Liver (tissue), 9 donors: Measurements from ENCODE around the gene GPR183. TPM values are rescaled to one million over a fixed set of nuclear protein-coding genes. Genes with fewer than 3 reads are reported as not detected.

Experiments used
- DNase-seq: peaks from one replicate; pipeline ENCODE4 v3.0.0-alpha.2; 2017; ENCODE audit warnings: low spot score
- H3K27ac ChIP-seq, 2 donors: one replicate each; pipeline ENCODE4 v1.7.0; 2013; ENCODE audit warnings: inconsistent platforms in 2 of 2, low read length in 2 of 2, control low read depth in 1 of 2, low read depth in 1 of 2, mild to moderate bottlenecking in 1 of 2
- H3K27me3 ChIP-seq, 4 donors: one replicate each; pipeline versions ENCODE4 v1.6.1 to v1.7.0; 2013; ENCODE audit warnings: low read length in 3 of 4, inconsistent platforms in 1 of 4, mild to moderate bottlenecking in 1 of 4, moderate library complexity in 1 of 4; ENCODE audit not compliant: control insufficient read depth in 4 of 4, insufficient read depth in 4 of 4
- H3K36me3 ChIP-seq, 4 donors: one replicate each; pipeline versions ENCODE4 v1.6.1 to v1.7.0; 2013; ENCODE audit warnings: low read length in 3 of 4, mild to moderate bottlenecking in 3 of 4, low read depth in 1 of 4, moderate library complexity in 1 of 4; ENCODE audit not compliant: control insufficient read depth in 4 of 4, insufficient read depth in 3 of 4
- H3K4me1 ChIP-seq, 4 donors: one replicate each; pipeline versions ENCODE4 v1.6.1 to v1.7.0; 2013; ENCODE audit warnings: low read length in 3 of 4, mild to moderate bottlenecking in 3 of 4, moderate library complexity in 1 of 4; ENCODE audit not compliant: control insufficient read depth in 4 of 4, insufficient read depth in 4 of 4
- H3K4me3 ChIP-seq, 3 donors: one replicate each; pipeline versions ENCODE4 v1.6.1 to v1.7.0; 2013; ENCODE audit warnings: low read length in 3 of 3, control low read depth in 1 of 3, low read depth in 1 of 3, mild to moderate bottlenecking in 1 of 3
- H3K9ac ChIP-seq, 2 donors: one replicate each; pipeline ENCODE4 v1.7.0; 2013; ENCODE audit warnings: low read length in 2 of 2, mild to moderate bottlenecking in 2 of 2, moderate library complexity in 2 of 2, control low read depth in 1 of 2, low read depth in 1 of 2
- H3K9me3 ChIP-seq, 4 donors: one replicate each; pipeline versions ENCODE4 v1.6.1 to v1.7.0; 2013; ENCODE audit warnings: low read length in 3 of 4; ENCODE audit not compliant: control insufficient read depth in 4 of 4
- FOXA2 ChIP-seq: IDR thresholded peaks from 2 replicates; pipeline ENCODE4 v1.6.1; 2016; ENCODE audit warnings: antibody characterized with exemption
- GABPA ChIP-seq, 2 donors: IDR thresholded peaks in 1 of 2; conservative IDR thresholded peaks in 1 of 2; 2 replicates each; pipeline ENCODE4 v1.6.1; 2016; ENCODE audit warnings: antibody characterized with exemption in 2 of 2, mild to moderate bottlenecking in 1 of 2, moderate library complexity in 1 of 2
- HNF4A ChIP-seq, 2 donors: conservative IDR thresholded peaks; 2 replicates each; pipeline ENCODE4 v1.6.1; 2016; ENCODE audit warnings: antibody characterized with exemption in 2 of 2, mild to moderate bottlenecking in 2 of 2
- JUND ChIP-seq, 2 donors: IDR thresholded peaks; 2 replicates each; pipeline ENCODE4 v1.6.1; 2016; ENCODE audit warnings: antibody characterized with exemption in 2 of 2
- NR2F2 ChIP-seq: IDR thresholded peaks from 2 replicates; pipeline ENCODE4 v1.6.1; 2016; ENCODE audit warnings: antibody characterized with exemption
- RAD21 ChIP-seq, 2 donors: IDR thresholded peaks; 2 replicates each; pipeline ENCODE4 v1.6.1; 2016; ENCODE audit warnings: antibody characterized with exemption in 2 of 2, mild to moderate bottlenecking in 2 of 2
- RXRA ChIP-seq, 2 donors: IDR thresholded peaks; 2 replicates each; pipeline ENCODE4 v1.6.1; 2017 to 2018; ENCODE audit warnings: antibody characterized with exemption in 2 of 2, mild to moderate bottlenecking in 1 of 2
- SP1 ChIP-seq: IDR thresholded peaks from 2 replicates; pipeline ENCODE4 v1.6.1; 2018; ENCODE audit warnings: antibody characterized with exemption, mild to moderate bottlenecking
- TAF1 ChIP-seq: conservative IDR thresholded peaks from 2 replicates; pipeline ENCODE4 v1.6.1; 2016; ENCODE audit warnings: antibody characterized with exemption, mild to moderate bottlenecking
- YY1 ChIP-seq: IDR thresholded peaks from 2 replicates; pipeline ENCODE4 v1.6.1; 2016; ENCODE audit warnings: antibody characterized with exemption, mild to moderate bottlenecking
- WGBS: extraction: QIAGEN DNeasy Blood & Tissue Kit; methylation state at CpG from one replicate; pipeline ENCODE4 v1.1.7; 2013; 5-methylcytosine and 5-hydroxymethylcytosine counted together
- polyA plus RNA-seq, 2 donors: library from polyadenylated mRNA; stranded (reverse) in 1 of 2; unstranded in 1 of 2; fragments of 200-250 nt in 1 of 2; fragments of >200 nt in 1 of 2; fragmentation: Nextera tagmentation in 1 of 2; extraction: Ambion mirVana in 1 of 2; gene quantifications; one replicate each; pipeline versions ENCODE4 v1.2.1 to v1.2.3, GENCODE V29; 2013 to 2015
- total RNA-seq, 2 donors: library from RNA; depleted of rRNA; stranded (reverse); fragments of >200 nt; gene quantifications; one replicate each; pipeline ENCODE4 v1.2.3, GENCODE V29; 2014
- TF ChIP-seq, protein P1 (sequence below): IDR thresholded peaks from 2 replicates; pipeline ENCODE4 v1.6.1; 2016; ENCODE audit warnings: antibody characterized with exemption
- TF ChIP-seq, protein P2 (sequence below): IDR thresholded peaks from 2 replicates; pipeline ENCODE4 v1.6.1; 2016; ENCODE audit warnings: antibody characterized with exemption
- TF ChIP-seq, protein P3 (sequence below): IDR thresholded peaks from 2 replicates; pipeline ENCODE4 v1.6.1; 2016; ENCODE audit warnings: antibody characterized with exemption
- TF ChIP-seq, protein P4 (sequence below): fragments of 150-350 bp; IDR thresholded peaks from 2 replicates; pipeline ENCODE4 v1.5.1; 2017; ENCODE audit warnings: improper control_type of control experiment, low read depth, low read length; ENCODE audit not compliant: missing input control
- donor health status: healthy.
- donor health status: healthy.
- donor health status: healthy.
- donor health status: healthy.
- donor health status: healthy.

The GPR183 gene
- total and polyA plus RNA-seq, 4 donors, result 0.89 to 4.3 (median 2.9) TPM

DNA sequence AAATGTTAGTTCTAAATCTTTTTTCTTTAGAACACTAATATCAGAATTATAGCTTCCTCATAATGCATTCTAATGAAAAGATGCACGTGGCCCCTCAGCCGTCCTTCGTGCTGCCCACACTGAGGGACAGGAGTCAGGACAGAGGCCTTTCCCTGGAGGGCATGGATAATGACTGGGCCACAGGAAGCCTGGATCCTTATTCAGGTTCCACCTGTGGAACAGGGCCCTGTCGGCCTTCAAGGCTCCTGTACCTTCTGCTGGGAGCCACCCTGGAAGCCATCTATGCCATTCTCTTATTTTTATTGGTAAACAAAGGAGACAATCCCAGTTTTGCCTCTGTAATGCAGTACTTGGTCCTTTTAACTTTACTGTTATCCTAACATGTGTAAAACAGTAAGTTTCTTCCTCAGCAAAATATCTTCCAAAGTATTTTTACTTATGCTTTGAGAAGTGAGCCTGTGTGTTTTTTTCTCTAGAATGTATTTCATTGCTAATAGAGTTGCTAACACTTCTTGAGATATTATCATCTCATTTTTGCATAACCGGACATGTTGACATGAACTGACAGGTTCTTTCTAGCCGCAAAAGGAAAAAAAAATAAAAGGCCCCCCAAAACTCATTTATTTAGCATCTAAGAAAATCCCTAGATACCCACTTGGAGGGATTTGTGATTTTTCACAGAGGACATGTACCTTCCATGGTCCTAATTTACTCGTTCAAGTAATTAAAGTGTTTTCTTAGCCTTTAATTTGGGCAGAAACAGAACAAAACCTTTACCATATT, 6.0 kb downstream of the GPR183 start:
- H3K27ac ChIP-seq, result no peak overlapping the region
- DNase-seq, result no peak
- H3K4me3 ChIP-seq, result no peak overlapping the region
- TF ChIP-seq RXRA (IDR thresholded peaks at IDR 0.05), result no peak
- TF ChIP-seq SP1, result no peak
- TF ChIP-seq FOXA2, result no peak
- TF ChIP-seq, protein P1, sequence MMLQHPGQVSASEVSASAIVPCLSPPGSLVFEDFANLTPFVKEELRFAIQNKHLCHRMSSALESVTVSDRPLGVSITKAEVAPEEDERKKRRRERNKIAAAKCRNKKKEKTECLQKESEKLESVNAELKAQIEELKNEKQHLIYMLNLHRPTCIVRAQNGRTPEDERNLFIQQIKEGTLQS, result no peak
- TF ChIP-seq TAF1, result no peak
- H3K27me3 ChIP-seq, result no peaks in the 10 kb centered on the region
- no peaks in the 10 kb centered on the region for H3K36me3 ChIP-seq
- no peaks in the 10 kb centered on the region for H3K9me3 ChIP-seq
- no peak overlapping the region for H3K9ac ChIP-seq
- peaks cover 0 to 2% (median 0%) of the 10 kb centered on the region in 4 donors for H3K4me1 ChIP-seq
- 94% methylated on average over 7 of the region's 7 CpGs for WGBS

DNA sequence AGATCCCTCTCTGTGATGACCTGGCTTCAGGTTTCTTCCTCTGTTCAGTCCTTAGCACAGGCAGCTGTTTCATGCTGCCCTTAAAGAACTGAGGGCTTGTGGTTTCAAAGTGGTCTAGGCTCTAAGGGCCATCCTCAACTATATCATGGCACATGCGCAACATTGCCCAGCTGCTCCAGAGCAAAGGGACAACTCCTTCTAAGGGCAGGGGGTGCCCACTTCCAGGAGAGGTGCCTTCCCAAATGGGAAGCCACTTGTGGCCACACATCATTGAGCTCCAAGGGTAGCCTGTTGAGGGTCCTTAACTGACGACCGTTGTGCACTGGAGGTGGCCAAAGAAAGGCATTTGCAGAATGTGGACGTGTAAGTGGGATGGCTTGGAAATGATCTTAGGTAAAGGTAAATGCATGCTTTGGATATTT, 7.3 kb downstream of the GPR183 start:
- no peak for DNase-seq
- no peak overlapping the region for H3K9ac ChIP-seq
- H3K4me1 ChIP-seq, result peaks cover 0 to 2% (median 0%) of the 10 kb centered on the region in 4 donors
- 95% methylated on average over 4 of the region's 4 CpGs for WGBS
- no peaks in the 10 kb centered on the region for H3K27me3 ChIP-seq
- no peak overlapping the region for H3K4me3 ChIP-seq
- TF ChIP-seq, protein P1, result no peak
- TF ChIP-seq, protein P2, sequence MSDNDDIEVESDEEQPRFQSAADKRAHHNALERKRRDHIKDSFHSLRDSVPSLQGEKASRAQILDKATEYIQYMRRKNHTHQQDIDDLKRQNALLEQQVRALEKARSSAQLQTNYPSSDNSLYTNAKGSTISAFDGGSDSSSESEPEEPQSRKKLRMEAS, result no peak
- no peak for TF ChIP-seq YY1
- no peak for TF ChIP-seq GABPA (IDR thresholded peaks at IDR 0.05 in 1 of 2, conservative IDR thresholded peaks at IDR 0.05 in 1 of 2)
- TF ChIP-seq JUND (IDR thresholded peaks at IDR 0.05), result no peak
- TF ChIP-seq RAD21 (IDR thresholded peaks at IDR 0.05), result no peak
- no peak for TF ChIP-seq HNF4A (conservative IDR thresholded peaks at IDR 0.05)
- H3K9me3 ChIP-seq, result no peaks in the 10 kb centered on the region
- H3K36me3 ChIP-seq, result no peaks in the 10 kb centered on the region
- H3K27ac ChIP-seq, result no peak overlapping the region

DNA sequence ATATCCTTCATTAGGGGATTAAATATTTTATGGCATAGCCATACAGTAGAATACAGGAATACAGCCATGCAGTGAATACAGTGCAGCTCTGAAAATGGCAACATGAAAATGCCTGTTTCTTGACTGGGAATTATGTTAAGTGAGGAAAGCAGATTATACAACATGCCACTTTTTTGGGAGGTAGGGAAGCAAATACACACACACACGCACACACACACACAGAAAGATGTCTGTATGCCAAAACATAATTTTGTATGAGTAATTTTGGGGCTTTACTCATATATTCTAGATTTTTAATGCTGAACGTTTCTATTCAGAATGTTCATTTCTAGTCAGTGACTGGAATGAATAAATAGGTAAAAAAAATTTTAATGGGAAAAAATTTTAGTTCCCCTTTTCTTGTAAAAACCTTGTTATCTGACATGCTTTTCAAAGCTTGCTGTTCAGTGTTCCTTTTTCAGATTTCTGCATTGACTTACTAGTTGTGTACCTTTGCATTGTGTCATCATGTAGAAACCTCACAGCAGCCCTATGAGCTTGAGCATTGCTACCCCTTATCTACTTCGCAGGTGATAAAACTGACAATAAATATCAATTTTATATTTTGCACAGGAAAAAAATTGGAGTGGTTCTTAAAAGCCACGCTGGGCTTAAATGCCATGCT, 7.8 kb downstream of the GPR183 start:
- H3K27ac ChIP-seq, result no peak overlapping the region

More for the DNA sequence above, 7.8 kb downstream of the GPR183 start:
- WGBS, result 88% methylated on average over 4 of the region's 4 CpGs
- TF ChIP-seq JUND (IDR thresholded peaks at IDR 0.05) (no peak), NR2F2 (no peak), RXRA (IDR thresholded peaks at IDR 0.05) (no peak), HNF4A (conservative IDR thresholded peaks at IDR 0.05) (no peak), SP1 (no peak), TAF1 (no peak), YY1 (no peak), RAD21 (IDR thresholded peaks at IDR 0.05) (no peak)
- TF ChIP-seq, protein P3, sequence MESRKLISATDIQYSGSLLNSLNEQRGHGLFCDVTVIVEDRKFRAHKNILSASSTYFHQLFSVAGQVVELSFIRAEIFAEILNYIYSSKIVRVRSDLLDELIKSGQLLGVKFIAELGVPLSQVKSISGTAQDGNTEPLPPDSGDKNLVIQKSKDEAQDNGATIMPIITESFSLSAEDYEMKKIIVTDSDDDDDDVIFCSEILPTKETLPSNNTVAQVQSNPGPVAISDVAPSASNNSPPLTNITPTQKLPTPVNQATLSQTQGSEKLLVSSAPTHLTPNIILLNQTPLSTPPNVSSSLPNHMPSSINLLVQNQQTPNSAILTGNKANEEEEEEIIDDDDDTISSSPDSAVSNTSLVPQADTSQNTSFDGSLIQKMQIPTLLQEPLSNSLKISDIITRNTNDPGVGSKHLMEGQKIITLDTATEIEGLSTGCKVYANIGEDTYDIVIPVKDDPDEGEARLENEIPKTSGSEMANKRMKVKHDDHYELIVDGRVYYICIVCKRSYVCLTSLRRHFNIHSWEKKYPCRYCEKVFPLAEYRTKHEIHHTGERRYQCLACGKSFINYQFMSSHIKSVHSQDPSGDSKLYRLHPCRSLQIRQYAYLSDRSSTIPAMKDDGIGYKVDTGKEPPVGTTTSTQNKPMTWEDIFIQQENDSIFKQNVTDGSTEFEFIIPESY, result no peak
- TF ChIP-seq, protein P4, sequence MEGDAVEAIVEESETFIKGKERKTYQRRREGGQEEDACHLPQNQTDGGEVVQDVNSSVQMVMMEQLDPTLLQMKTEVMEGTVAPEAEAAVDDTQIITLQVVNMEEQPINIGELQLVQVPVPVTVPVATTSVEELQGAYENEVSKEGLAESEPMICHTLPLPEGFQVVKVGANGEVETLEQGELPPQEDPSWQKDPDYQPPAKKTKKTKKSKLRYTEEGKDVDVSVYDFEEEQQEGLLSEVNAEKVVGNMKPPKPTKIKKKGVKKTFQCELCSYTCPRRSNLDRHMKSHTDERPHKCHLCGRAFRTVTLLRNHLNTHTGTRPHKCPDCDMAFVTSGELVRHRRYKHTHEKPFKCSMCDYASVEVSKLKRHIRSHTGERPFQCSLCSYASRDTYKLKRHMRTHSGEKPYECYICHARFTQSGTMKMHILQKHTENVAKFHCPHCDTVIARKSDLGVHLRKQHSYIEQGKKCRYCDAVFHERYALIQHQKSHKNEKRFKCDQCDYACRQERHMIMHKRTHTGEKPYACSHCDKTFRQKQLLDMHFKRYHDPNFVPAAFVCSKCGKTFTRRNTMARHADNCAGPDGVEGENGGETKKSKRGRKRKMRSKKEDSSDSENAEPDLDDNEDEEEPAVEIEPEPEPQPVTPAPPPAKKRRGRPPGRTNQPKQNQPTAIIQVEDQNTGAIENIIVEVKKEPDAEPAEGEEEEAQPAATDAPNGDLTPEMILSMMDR, result no peak
- H3K9me3 ChIP-seq, result no peaks in the 10 kb centered on the region
- peaks cover 0 to 2% (median 0%) of the 10 kb centered on the region in 4 donors for H3K4me1 ChIP-seq
- no peaks in the 10 kb centered on the region for H3K36me3 ChIP-seq
- DNase-seq, result no peak
- H3K9ac ChIP-seq, result no peak overlapping the region
- no peak overlapping the region for H3K4me3 ChIP-seq
- no peaks in the 10 kb centered on the region for H3K27me3 ChIP-seq
